ENCODE data around the gene PACRG. TPM values are rescaled to one million over a fixed set of nuclear protein-coding genes. Genes with fewer than 3 reads are reported as not detected.

PACRG gene
- total and polyA plus RNA-seq, 2 donors (not counting 3 experiments of a cell fraction or from before 2014, with no cell fraction given), result 0.08 TPM; not detected in 1

DNA sequence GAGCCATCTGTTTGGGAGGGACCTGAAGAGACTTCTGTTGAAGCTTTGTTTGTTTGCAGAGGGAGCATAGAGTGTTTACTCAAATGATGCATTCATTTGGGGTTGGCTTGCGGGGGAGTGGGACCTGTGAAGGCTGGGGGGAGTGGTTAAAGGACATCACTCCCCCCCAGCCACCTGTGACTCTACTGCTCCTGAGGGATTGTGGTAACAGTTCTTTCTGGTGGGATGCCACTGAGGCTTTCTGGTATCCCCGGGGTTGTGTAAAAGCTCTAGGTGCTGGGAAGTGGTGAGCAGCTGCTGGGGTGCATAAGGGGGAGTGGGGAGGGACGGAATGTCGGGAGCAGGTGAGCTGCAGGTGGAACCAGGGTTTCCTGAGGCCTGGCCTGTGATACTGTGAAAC lies 447.5 kb downstream of the PACRG start:
- Histone ChIP-seq H3K9me3 (replicated peaks; ENCODE audit: control insufficient read depth, insufficient read depth, low read length) (no peaks in the 10 kb centered on the region), H3K9ac (replicated peaks; ENCODE audit: extremely low read depth, insufficient read depth, low read length) (no peak overlapping the region), H3K4me3 (replicated peaks in 1 of 3; ENCODE audit: insufficient read depth in 1 of 3, low read depth in 1 of 3, low read length in 3 of 3) (no peak overlapping the region), H3K9me1 (replicated peaks; ENCODE audit: control insufficient read depth, extremely low read depth, insufficient read depth, low read length) (no peaks in the 10 kb centered on the region), H4K20me1 (replicated peaks; ENCODE audit: control insufficient read depth, extremely low read depth, insufficient read depth, low read length) (no peaks in the 10 kb centered on the region), H2AFZ (ENCODE audit: low read depth, low read length) (no peak overlapping the region), H3K27me3 (ENCODE audit: control insufficient read depth in 2 of 2, insufficient read depth in 2 of 2, low read length in 2 of 2) (peaks cover 7 to 9% of the 10 kb centered on the region in 2 experiments), H3K4me1 (ENCODE audit: control insufficient read depth, extremely low read depth, insufficient read depth, low read length) (no peaks in the 10 kb centered on the region), H3K36me3 (ENCODE audit: control insufficient read depth in 2 of 2, extremely low read depth in 1 of 2, insufficient read depth in 2 of 2, low read length in 2 of 2) (no peaks in the 10 kb centered on the region), H3K27ac (ENCODE audit: insufficient read depth, low read depth, low read length) (no peak overlapping the region), H3K79me2 (ENCODE audit: control insufficient read depth, insufficient read depth, low read length) (no peaks in the 10 kb centered on the region), H3K4me2 (ENCODE audit: insufficient read depth, low read length) (no peak overlapping the region)
- FAIRE-seq (no peak), DNase-seq (ENCODE audit: low read depth, low spot score) (no peak)
- ChIA-PET CTCF (interaction anchor here (1.0 kb wide), 1 partner anchor 17 kb away, joined by 4 read pairs; no protein-coding TSS in a partner anchor), POLR2A (no interaction called here)
- BruUV-seq (replicated peaks), result no TSS peak
- intact Hi-C loops (cut with micrococcal nuclease), result no loop called here
- dilution Hi-C loops (cut with MboI; ENCODE audit: extremely low pct_ligation_motif_present, low sequenced_read_pairs), result no loop called here
- TF ChIP-seq FOS (IDR thresholded peaks at IDR 0.05; ENCODE audit: borderline replicate concordance, insufficient read depth, low read length) (no peak), POLR2A (IDR thresholded peaks at IDR 0.05; ENCODE audit: low read depth, low read length) (no peak), GATA2 (IDR thresholded peaks at IDR 0.05; ENCODE audit: insufficient read depth, insufficient read length, low read depth, low read length) (no peak), MYC (IDR thresholded peaks at IDR 0.05; ENCODE audit: low read depth, low read length) (no peak), JUN (IDR thresholded peaks at IDR 0.05; ENCODE audit: borderline replicate concordance, insufficient read depth, insufficient read length, low read depth) (no peak), POLR2AphosphoS5 (IDR thresholded peaks at IDR 0.05; ENCODE audit: insufficient read depth, low read depth, low read length) (no peak), EZH2 (IDR thresholded peaks at IDR 0.05; ENCODE audit: borderline replicate concordance, low read depth, low read length, severe bottlenecking) (no peak)
- TF ChIP-seq, protein P1, sequence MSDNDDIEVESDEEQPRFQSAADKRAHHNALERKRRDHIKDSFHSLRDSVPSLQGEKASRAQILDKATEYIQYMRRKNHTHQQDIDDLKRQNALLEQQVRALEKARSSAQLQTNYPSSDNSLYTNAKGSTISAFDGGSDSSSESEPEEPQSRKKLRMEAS (IDR thresholded peaks at IDR 0.05; ENCODE audit: insufficient read depth, insufficient read length), result no peak
- TF ChIP-seq, protein P2, sequence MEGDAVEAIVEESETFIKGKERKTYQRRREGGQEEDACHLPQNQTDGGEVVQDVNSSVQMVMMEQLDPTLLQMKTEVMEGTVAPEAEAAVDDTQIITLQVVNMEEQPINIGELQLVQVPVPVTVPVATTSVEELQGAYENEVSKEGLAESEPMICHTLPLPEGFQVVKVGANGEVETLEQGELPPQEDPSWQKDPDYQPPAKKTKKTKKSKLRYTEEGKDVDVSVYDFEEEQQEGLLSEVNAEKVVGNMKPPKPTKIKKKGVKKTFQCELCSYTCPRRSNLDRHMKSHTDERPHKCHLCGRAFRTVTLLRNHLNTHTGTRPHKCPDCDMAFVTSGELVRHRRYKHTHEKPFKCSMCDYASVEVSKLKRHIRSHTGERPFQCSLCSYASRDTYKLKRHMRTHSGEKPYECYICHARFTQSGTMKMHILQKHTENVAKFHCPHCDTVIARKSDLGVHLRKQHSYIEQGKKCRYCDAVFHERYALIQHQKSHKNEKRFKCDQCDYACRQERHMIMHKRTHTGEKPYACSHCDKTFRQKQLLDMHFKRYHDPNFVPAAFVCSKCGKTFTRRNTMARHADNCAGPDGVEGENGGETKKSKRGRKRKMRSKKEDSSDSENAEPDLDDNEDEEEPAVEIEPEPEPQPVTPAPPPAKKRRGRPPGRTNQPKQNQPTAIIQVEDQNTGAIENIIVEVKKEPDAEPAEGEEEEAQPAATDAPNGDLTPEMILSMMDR (IDR thresholded peaks at IDR 0.05; ENCODE audit: extremely low read depth in 1 of 2, insufficient read depth in 1 of 2, low read depth in 1 of 2, low read length in 2 of 2), result no peak
